IMR-90 (cell line): ENCODE measurements around the gene SMAD2. TPM values are rescaled to one million over a fixed set of nuclear protein-coding genes. Genes with fewer than 3 reads are reported as not detected.

Experiments
- ATAC-seq: fragments of 200-7000 bp; cut with Tn5 transposase; 2 replicates; pipeline ENCODE4 v1.9.1; 2020; ENCODE audit warnings: low read depth, mild to moderate bottlenecking, moderate library complexity
- BruUV-seq: library from RNA; stranded (reverse); fragments of 400-500 nt; replicated peaks from 2 replicates; lab custom pipeline; 2021; lab: Mats Ljungman, UMichigan
- CTCF ChIA-PET: fragments of 300-600 bp; formaldehyde crosslinking; extraction: SDS; loops from one replicate; lab custom pipeline; 2021; ENCODE audit warnings: antibody characterized with exemption; lab: Yijun Ruan, JAX
- POLR2A ChIA-PET: fragments of 300-600 bp; sonication (Branson Sonifier 250); formaldehyde crosslinking; loops from one replicate; lab custom pipeline; 2022; ENCODE audit warnings: antibody characterized with exemption; ENCODE audit not compliant: unreplicated experiment; lab: Charles Lee
- DNase-seq: peaks from one replicate; pipeline ENCODE4 v3.0.0; 2013
- H2AFZ ChIP-seq: replicated peaks from 2 replicates; pipeline ENCODE3; 2013; ENCODE audit warnings: low read length, mild to moderate bottlenecking; ENCODE audit not compliant: poor library complexity
- H2AK5ac ChIP-seq: 2 replicates; pipeline ENCODE4 v1.6.1; 2013; ENCODE audit warnings: low read depth, low read length, inconsistent platforms
- H2AK9ac ChIP-seq: replicated peaks from 2 replicates; pipeline ENCODE3; 2013; ENCODE audit warnings: mild to moderate bottlenecking, low read depth, low read length, moderate library complexity; ENCODE audit not compliant: poor library complexity
- H2BK120ac ChIP-seq: 2 replicates; pipeline ENCODE4 v1.6.1; 2013; ENCODE audit warnings: low read depth, low read length, inconsistent platforms
- H2BK15ac ChIP-seq: 3 replicates; pipeline ENCODE4 v1.6.1; 2013; ENCODE audit warnings: low read depth, low read length, inconsistent platforms
- H2BK20ac ChIP-seq: 2 replicates; pipeline ENCODE4 v1.6.1; 2013; ENCODE audit warnings: low read depth, mild to moderate bottlenecking, inconsistent platforms, low read length, moderate library complexity
- H2BK5ac ChIP-seq: 2 replicates; pipeline ENCODE4 v1.6.1; 2013; ENCODE audit warnings: mild to moderate bottlenecking, low read depth, low read length, inconsistent platforms; ENCODE audit not compliant: poor library complexity, severe bottlenecking
- H3K14ac ChIP-seq: replicated peaks from 2 replicates; pipeline ENCODE4 v1.6.1; 2013; ENCODE audit warnings: low read depth, low read length, inconsistent platforms
- H3K18ac ChIP-seq: 2 replicates; pipeline ENCODE4 v1.6.1; 2013; ENCODE audit warnings: low read depth, low read length, control low read depth
- H3K23ac ChIP-seq: 2 replicates; pipeline ENCODE4 v1.6.1; 2013; ENCODE audit warnings: low read depth, low read length, inconsistent platforms
- H3K27ac ChIP-seq: 2 replicates; pipeline ENCODE4 v1.5.1; 2013; ENCODE audit warnings: mild to moderate bottlenecking, control low read depth, low read length; ENCODE audit not compliant: insufficient read depth
- H3K27me3 ChIP-seq: 2 replicates; pipeline ENCODE4 v1.6.1; 2013; ENCODE audit warnings: low read length; ENCODE audit not compliant: control insufficient read depth, insufficient read depth
- H3K36me3 ChIP-seq: 2 replicates; pipeline ENCODE4 v1.6.1; 2013; ENCODE audit warnings: low read length, mixed read lengths; ENCODE audit not compliant: control insufficient read depth, insufficient read depth
- H3K4ac ChIP-seq: 2 replicates; pipeline ENCODE4 v1.6.1; 2013; ENCODE audit warnings: low read depth, low read length, inconsistent platforms
- H3K4me1 ChIP-seq: 2 replicates; pipeline ENCODE4 v1.6.1; 2013; ENCODE audit warnings: low read length, mixed read lengths; ENCODE audit not compliant: control insufficient read depth, insufficient read depth
- H3K4me2 ChIP-seq: 2 replicates; pipeline ENCODE4 v1.6.1; 2013; ENCODE audit warnings: low read depth, mild to moderate bottlenecking, control low read depth, low read length, moderate library complexity
- H3K4me3 ChIP-seq: 2 replicates; pipeline ENCODE4 v1.5.1; 2013; ENCODE audit warnings: low read depth, mild to moderate bottlenecking, control low read depth, low read length, moderate library complexity; ENCODE audit not compliant: insufficient read depth
- H3K56ac ChIP-seq: 2 replicates; pipeline ENCODE4 v1.6.1; 2013; ENCODE audit warnings: low read length, inconsistent platforms; ENCODE audit not compliant: insufficient read depth; ENCODE audit errors: extremely low read depth
- H3K79me1 ChIP-seq, 2 experiments: 2 replicates each; pipeline ENCODE4 v1.6.1; 2013; ENCODE audit warnings: low read length in 2 of 2, inconsistent platforms in 1 of 2, low read depth in 1 of 2
- H3K9ac ChIP-seq: 2 replicates; pipeline ENCODE4 v1.6.1; 2013; ENCODE audit warnings: low read depth, low read length, control low read depth
- H3K9me1 ChIP-seq: 2 replicates; pipeline ENCODE4 v1.6.1; 2013; ENCODE audit warnings: low read length, inconsistent platforms; ENCODE audit not compliant: insufficient read depth
- H3K9me3 ChIP-seq: 2 replicates; pipeline ENCODE4 v1.6.1; 2013; ENCODE audit warnings: low read length; ENCODE audit not compliant: control insufficient read depth, insufficient read depth
- H4K20me1 ChIP-seq: 2 replicates; pipeline ENCODE4 v1.6.1; 2013; ENCODE audit warnings: low read length, inconsistent platforms; ENCODE audit not compliant: insufficient read depth
- H4K5ac ChIP-seq: 2 replicates; pipeline ENCODE4 v1.6.1; 2013; ENCODE audit warnings: mild to moderate bottlenecking, low read depth, low read length, control low read depth
- H4K8ac ChIP-seq, 2 experiments: 2 replicates each; pipeline ENCODE4 v1.6.1; 2013; ENCODE audit warnings: low read depth in 2 of 2, low read length in 2 of 2, control low read depth in 1 of 2, inconsistent platforms in 1 of 2
- H4K91ac ChIP-seq: 2 replicates; pipeline ENCODE4 v1.6.1; 2013; ENCODE audit warnings: low read depth, low read length, inconsistent platforms; ENCODE audit not compliant: insufficient read depth
- BHLHE40 ChIP-seq: fragments of 150-350 bp; IDR thresholded peaks from 2 replicates; pipeline ENCODE4 v1.6.1; 2016; ENCODE audit warnings: mild to moderate bottlenecking, low read depth, low read length
- CEBPB ChIP-seq: IDR thresholded peaks from 2 replicates; pipeline ENCODE4 v1.6.1; 2012; ENCODE audit warnings: low read depth, low read length, improper control_type of control experiment
- CHD1 ChIP-seq: IDR thresholded peaks from 2 replicates; pipeline ENCODE4 v1.6.1; 2012; ENCODE audit warnings: low read depth, low read length, improper control_type of control experiment
- ELK1 ChIP-seq: fragments of 150-350 bp; IDR thresholded peaks from 2 replicates; pipeline ENCODE4 v1.6.1; 2016; ENCODE audit warnings: low read depth, mild to moderate bottlenecking, low read length, moderate library complexity, borderline replicate concordance
- FOS ChIP-seq: fragments of 150-350 bp; IDR thresholded peaks from 2 replicates; pipeline ENCODE4 v1.6.1; 2016; ENCODE audit warnings: low read depth, low read length
- MAZ ChIP-seq: IDR thresholded peaks from 2 replicates; pipeline ENCODE4 v1.6.1; 2012; ENCODE audit warnings: low read depth, mild to moderate bottlenecking, low read length, improper control_type of control experiment, moderate library complexity, borderline replicate concordance
- POLR2A ChIP-seq: IDR thresholded peaks from 2 replicates; pipeline ENCODE4 v1.6.1; 2012; ENCODE audit warnings: mild to moderate bottlenecking, low read depth, low read length
- RAD21 ChIP-seq: IDR thresholded peaks from 2 replicates; pipeline ENCODE4 v1.6.1; 2012; ENCODE audit warnings: low read length, improper control_type of control experiment
- RCOR1 ChIP-seq: IDR thresholded peaks from 2 replicates; pipeline ENCODE4 v1.6.1; 2012; ENCODE audit warnings: mild to moderate bottlenecking, low read length, improper control_type of control experiment; ENCODE audit not compliant: insufficient replicate concordance
- RFX5 ChIP-seq: IDR thresholded peaks from 2 replicates; pipeline ENCODE4 v1.8.0; 2012; ENCODE audit warnings: low read depth, mild to moderate bottlenecking, low read length, moderate library complexity
- USF2 ChIP-seq: fragments of 150-350 bp; IDR thresholded peaks from 2 replicates; pipeline ENCODE4 v1.6.1; 2017; ENCODE audit warnings: mild to moderate bottlenecking, antibody characterized with exemption, low read length, low read depth
- WGBS, 2 experiments: methylation state at CpG; one replicate each; pipeline versions ENCODE4 v1.1.5 to v1.1.7; 2013; ENCODE audit warnings: missing lambda C conversion rate in 2 of 2; ENCODE audit not compliant: insufficient read length in 1 of 2; ENCODE audit errors: extremely low coverage in 2 of 2; 5-methylcytosine and 5-hydroxymethylcytosine counted together
- dilution Hi-C: fragments of 300-500 bp; cut with HindIII; formaldehyde crosslinking; loops from one replicate; pipeline ENCODE4 v1.14.3; 2018; ENCODE audit warnings: low sequenced_read_pairs; ENCODE audit not compliant: unreplicated experiment
- in situ Hi-C: fragments of 300-500 bp; cut with MboI; formaldehyde crosslinking; loops from 3 replicates; pipeline ENCODE4 v1.14.3; 2019; ENCODE audit warnings: low sequenced_read_pairs, inconsistent platforms, mixed read lengths
- intact Hi-C: fragments of 100-400 bp; cut with micrococcal nuclease; formaldehyde crosslinking; loops from 2 replicates; pipeline ENCODE4 v1.10.0; 2022
- polyA plus RNA-seq, 3 experiments: library from polyadenylated mRNA; depleted of rRNA; stranded (reverse); fragments of >200 nt; gene quantifications; 2 replicates each; pipeline ENCODE4 v1.2.3, GENCODE V29; 2012; ENCODE audit warnings: low replicate concordance in 1 of 3
- total RNA-seq: library from RNA; depleted of rRNA; stranded (reverse); fragments of >200 nt; gene quantifications from 2 replicates; pipeline ENCODE4 v1.2.3, GENCODE V29; 2012

The SMAD2 gene
- total and polyA plus RNA-seq, 2 of the 4 experiments (the other 2 are of a cell fraction), result 41.7 to 171 TPM

GRCh38 chr18:47969816-47970215 is 39.4 kb upstream of the SMAD2 start:
- ATAC-seq, result no peak
- no TSS peak for BruUV-seq
- Histone ChIP-seq H3K9me3 (no peaks in the 10 kb centered on the region), H2BK5ac (no peak overlapping the region), H3K9me1 (no peaks in the 10 kb centered on the region), H2BK120ac (no peak overlapping the region), H4K91ac (no peak overlapping the region), H3K18ac (no peak overlapping the region), H3K9ac (no peak overlapping the region), H3K36me3 (no peaks in the 10 kb centered on the region), H2BK15ac (no peak overlapping the region), H3K4me3 (no peak overlapping the region), H3K14ac (no peak overlapping the region), H4K5ac (no peak overlapping the region), H3K23ac (no peak overlapping the region), H3K27me3 (peaks cover 4% of the 10 kb centered on the region), H3K79me1 (no peaks in the 10 kb centered on the region), H2BK20ac (no peak overlapping the region), H2AK9ac (no peak overlapping the region), H3K4me2 (no peak overlapping the region), H4K8ac (no peak overlapping the region), H3K4me1 (peaks cover 2% of the 10 kb centered on the region; the same call in 1 of the 2 replicates), H2AK5ac (no peak overlapping the region), H3K4ac (no peak overlapping the region), H3K27ac (no peak overlapping the region), H4K20me1 (no peaks in the 10 kb centered on the region), H2AFZ (no peak overlapping the region), H3K56ac (no peak overlapping the region)
- dilution Hi-C loops, result no loop called here
- POLR2A ChIA-PET, result no interaction called here
- in situ Hi-C loops, result no loop called here
- 50% methylated on average over 1 of the region's 4 CpGs; no CpG with 5 or more reads in 1 of the 2 experiments for WGBS, 2 experiments
- CTCF ChIA-PET, result interaction anchor here (0.6 kb wide), 1 partner anchor 42 kb away, joined by 3 read pairs; no protein-coding TSS in a partner anchor
- no peak for DNase-seq
- intact Hi-C loops, result no loop called here
- TF ChIP-seq MAZ, result no peak
- TF ChIP-seq CEBPB, result no peak
- TF ChIP-seq POLR2A, result no peak
- no peak for TF ChIP-seq RAD21
- no peak for TF ChIP-seq USF2
- no peak for TF ChIP-seq CHD1
- TF ChIP-seq ELK1, result no peak
- no peak for TF ChIP-seq BHLHE40
- no peak for TF ChIP-seq RCOR1
- TF ChIP-seq RFX5, result no peak
- no peak for TF ChIP-seq FOS
